SK-MEL-5 (cell line): ENCODE results near the gene TRPM2. TPM values are rescaled to one million over a fixed set of nuclear protein-coding genes. Genes with fewer than 3 reads are reported as not detected.
"Not testable (repeated sequence)": the region's sequence is repeated elsewhere in the genome, so short reads cannot be mapped to it uniquely, and the experiment has no call there.

Experiments
- DNase-seq: peaks from one replicate; pipeline ENCODE4 v3.0.0-alpha.2; 2016; ENCODE audit warnings: low read depth, low spot score
- in situ Hi-C: cut with HindIII; loops from 2 replicates; pipeline ENCODE4 v1.10.0; 2016; ENCODE audit warnings: low sequenced_read_pairs, high pct_unique_total_duplicates, low pct_unique_long_range_greater_than_20kb
- total RNA-seq: library from RNA; depleted of rRNA; stranded (reverse); fragments of >200 nt; shearing (Covaris generic); gene quantifications from 2 replicates; pipeline ENCODE4 v1.2.3, GENCODE V29; 2014

TRPM2 gene
- total RNA-seq, 1 experiment from 2014 or later: 0.21 TPM

- DNase-seq: no peak
- in situ Hi-C loops: no loop called here
Measured at GRCh38 chr21:44471996-44472395, 118.6 kb downstream of the TRPM2 start.

GRCh38 chr21:44473915-44474555 is 120.6 kb downstream of the TRPM2 start:
- in situ Hi-C loops: no loop called here
- no peak for DNase-seq

- DNase-seq: peak; percentile 37
- in situ Hi-C loops: no loop called here
Measured at GRCh38 chr21:44475266-44475845, 121.9 kb downstream of the TRPM2 start.

GRCh38 chr21:44477131-44477530 is 123.7 kb downstream of the TRPM2 start:
- in situ Hi-C loops: no loop called here
- DNase-seq: no peak

- no peak for DNase-seq
- in situ Hi-C loops: no loop called here
Measured at GRCh38 chr21:44477712-44478111, 124.3 kb downstream of the TRPM2 start.

GRCh38 chr21:44478124-44478800 is 124.8 kb downstream of the TRPM2 start:
- in situ Hi-C loops: no loop called here
- DNase-seq: no peak

GRCh38 chr21:44478801-44479167 is 125.4 kb downstream of the TRPM2 start:
- DNase-seq: no peak
- in situ Hi-C loops: no loop called here

- in situ Hi-C loops: not testable (repeated sequence)
- peak; percentile 39 for DNase-seq
Measured at GRCh38 chr21:44479556-44480199, 126.3 kb downstream of the TRPM2 start.

GRCh38 chr21:44480200-44481053 is 127.0 kb downstream of the TRPM2 start:
- in situ Hi-C loops: no loop called here
- no peak for DNase-seq

GRCh38 chr21:44482581-44483287 is 129.3 kb downstream of the TRPM2 start:
- no peak for DNase-seq
- in situ Hi-C loops: no loop called here

- DNase-seq: no peak
- in situ Hi-C loops: no loop called here
Measured at GRCh38 chr21:44483288-44484237, 130.1 kb downstream of the TRPM2 start.

- DNase-seq: no peak
- in situ Hi-C loops: no loop called here
Measured at GRCh38 chr21:44484498-44485253, 131.3 kb downstream of the TRPM2 start.

GRCh38 chr21:44485254-44485793 is 131.9 kb downstream of the TRPM2 start:
- DNase-seq: peak; percentile 61
- in situ Hi-C loops: no loop called here

GRCh38 chr21:44485796-44486195 is 132.4 kb downstream of the TRPM2 start:
- DNase-seq: no peak
- in situ Hi-C loops: no loop called here

GRCh38 chr21:44486302-44486701 is 132.9 kb downstream of the TRPM2 start:
- in situ Hi-C loops: no loop called here
- no peak for DNase-seq
